ENCODE data around the gene HAP1.
"Not testable (repeated sequence)": the region's sequence is repeated elsewhere in the genome, so short reads cannot be mapped to it uniquely, and the experiment has no call there.

HAP1 gene

DNA sequence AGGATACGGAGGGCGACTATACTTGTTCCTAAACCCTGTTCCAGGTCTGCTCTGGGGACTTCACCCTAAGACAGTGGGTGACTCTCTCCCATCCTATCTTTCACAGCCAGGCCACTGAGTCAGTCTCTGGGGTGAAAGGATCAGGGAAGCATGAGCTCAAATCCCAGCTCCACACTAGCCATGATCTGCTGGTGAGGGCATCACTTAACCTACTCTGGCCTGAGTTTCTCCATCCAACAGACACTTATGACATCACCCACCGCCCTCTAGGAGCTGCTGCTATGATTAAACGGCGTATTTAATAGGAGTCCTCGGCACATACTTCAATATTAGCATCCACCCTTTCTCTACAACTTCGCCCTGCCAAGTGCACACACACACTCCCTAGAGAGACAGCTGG is 12.2 kb downstream of the HAP1 start:
- DNase-seq, result no peak

GRCh38 chr17:41718287-41718645 is 16.2 kb downstream of the HAP1 start:
- DNase-seq, result no peak

- DNase-seq, result no peak
These were observed 16.8 kb downstream of the HAP1 start for GRCh38 chr17:41717408-41718286.

- DNase-seq, result no peak
These were observed 22.6 kb downstream of the HAP1 start, which contains the start of gene GAST for GRCh38 chr17:41711669-41712400. TSS of gene GAST (plus strand) at chr17:41712331. CDS start at chr17:41715437, 3,106 bp downstream.

DNA sequence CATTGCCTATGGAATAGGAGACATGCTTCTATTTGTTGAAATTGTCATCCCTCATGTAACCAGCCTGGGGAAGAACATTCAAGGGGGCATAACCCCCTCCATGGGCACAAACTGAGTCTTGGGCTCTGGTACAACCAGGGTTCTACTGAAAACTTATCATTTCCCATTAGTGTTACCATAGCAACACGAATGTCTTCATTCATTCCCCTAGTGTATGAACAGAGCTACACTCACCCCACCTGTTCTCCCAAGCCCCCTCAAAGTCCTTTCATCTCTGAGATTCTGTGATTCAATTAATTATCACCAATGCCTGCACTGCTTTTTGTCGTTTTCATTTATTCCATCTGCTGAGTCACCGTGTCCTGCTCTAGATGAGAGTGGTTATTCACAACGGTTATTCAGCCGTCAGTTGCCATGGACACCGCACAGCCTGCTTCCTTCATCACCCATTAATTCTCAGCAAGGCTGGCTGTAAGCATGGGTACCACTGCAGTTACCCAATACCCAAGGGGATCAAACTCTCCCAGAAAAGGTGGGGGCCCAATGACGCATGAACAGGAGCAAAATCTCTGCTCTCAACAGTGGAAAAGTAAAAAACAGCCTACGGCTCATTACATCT is 23.9 kb downstream of the HAP1 start:
- DNase-seq, result no peak

- no peak for DNase-seq
These were observed 26.4 kb downstream of the HAP1 start for GRCh38 chr17:41707803-41708669.

- no peak for DNase-seq
These were observed 29.0 kb downstream of the HAP1 start for GRCh38 chr17:41705271-41705991.

DNA sequence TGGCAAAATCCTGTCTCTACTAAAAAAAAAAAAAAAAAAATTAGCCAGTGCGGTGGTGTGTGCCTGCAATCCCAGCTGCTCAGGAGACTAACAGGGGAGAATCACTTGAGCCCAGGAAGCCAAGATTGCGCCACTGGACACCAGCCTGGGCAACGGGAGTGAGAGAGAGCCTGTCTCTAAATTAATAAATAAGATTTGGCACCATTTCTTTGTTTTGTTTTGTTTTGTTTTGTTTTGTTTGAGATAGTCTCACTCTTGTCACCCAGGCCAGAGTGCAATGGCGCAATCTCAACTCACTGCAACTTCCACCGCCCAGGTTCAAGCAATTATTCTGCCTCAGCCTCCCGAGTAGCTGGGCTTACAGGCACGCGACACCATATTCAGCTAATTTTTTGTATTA is 31.7 kb downstream of the HAP1 start:
- no peak for DNase-seq

- DNase-seq, result not testable (repeated sequence)
These were observed 33.6 kb downstream of the HAP1 start for GRCh38 chr17:41700843-41701242.

- DNase-seq, result no peak
These were observed 37.1 kb downstream of the HAP1 start for GRCh38 chr17:41697122-41697962.

DNA sequence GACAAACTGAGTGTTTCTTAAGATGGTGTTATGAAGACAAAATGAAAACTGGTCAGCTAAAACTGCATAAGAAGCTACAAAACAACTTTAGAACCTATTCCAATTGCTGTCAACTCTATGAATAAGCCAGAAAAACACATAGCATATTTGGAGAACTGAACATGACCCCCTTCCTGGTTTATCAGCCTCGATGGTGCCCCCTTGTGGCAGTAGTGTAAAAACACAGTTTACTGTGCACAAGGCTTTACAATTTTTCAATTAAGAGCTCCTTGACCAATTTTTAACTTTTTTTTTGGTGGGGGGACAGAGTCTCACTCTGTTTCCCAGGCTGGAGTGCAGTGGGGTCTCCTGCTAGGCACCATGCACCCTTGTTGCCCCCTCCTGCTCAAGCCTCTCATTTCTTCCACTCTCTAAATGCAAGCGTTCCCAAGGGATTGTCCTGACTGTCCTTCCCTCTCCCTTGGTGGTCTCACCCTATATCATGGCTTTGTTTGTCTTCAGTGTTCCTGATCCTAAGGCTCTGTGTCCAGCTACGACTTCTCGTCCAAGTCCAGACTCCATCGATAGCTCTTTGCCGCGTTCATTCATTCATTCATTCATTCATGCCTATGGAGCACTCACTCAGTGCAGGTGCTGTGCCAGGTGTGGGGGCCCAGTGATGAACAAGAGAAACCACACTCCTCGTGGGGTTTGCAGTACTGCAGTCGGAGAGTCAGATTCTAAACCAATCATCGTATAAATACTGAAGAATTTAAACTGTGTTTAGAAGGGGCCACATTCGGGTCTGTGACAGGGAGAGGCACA is 38.3 kb downstream of the HAP1 start:
- DNase-seq, result peak; percentile 52

GRCh38 chr17:41695134-41695661 is 39.2 kb downstream of the HAP1 start:
- DNase-seq, result no peak

DNA sequence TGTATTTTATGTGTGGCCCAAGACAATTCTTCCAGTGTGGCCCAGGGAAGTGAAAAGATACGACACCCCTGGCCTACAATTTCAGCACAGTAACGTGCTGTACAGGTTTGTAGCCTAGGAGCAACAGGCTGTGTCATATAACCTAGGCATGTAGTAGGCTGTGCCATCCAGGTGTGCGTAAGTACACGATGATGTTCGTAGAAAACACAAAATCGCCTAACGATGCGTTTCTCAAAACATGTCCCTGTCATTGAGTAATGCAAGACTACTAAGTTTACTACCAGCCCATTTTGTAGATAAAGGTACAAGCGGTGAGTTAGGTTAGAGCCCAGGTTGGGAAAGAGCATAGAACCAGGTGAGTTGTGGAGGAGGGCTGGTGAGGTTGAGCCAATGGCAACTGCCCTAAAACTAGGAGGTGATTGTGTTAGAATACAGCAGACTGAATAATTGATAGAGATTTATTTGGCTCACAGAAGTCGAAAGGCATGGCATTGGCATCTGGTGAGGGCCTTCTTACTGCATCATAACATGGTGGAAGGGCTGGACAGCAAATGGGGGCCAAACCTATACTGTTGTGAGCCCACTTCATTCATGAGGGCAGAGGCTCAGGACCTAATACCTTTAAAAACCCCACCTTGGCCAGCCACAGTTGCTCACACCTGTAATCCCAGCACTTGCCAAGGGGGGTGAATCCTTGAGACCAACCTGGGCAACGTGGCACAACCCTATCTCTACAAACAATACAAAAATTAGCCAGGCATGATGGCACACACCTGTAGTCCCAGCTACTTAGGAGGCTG is 41.5 kb downstream of the HAP1 start:
- no peak for DNase-seq

- DNase-seq, result no peak
These were observed 43.2 kb downstream of the HAP1 start for GRCh38 chr17:41691031-41691777.

GRCh38 chr17:41690497-41690896 is 43.9 kb downstream of the HAP1 start:
- no peak for DNase-seq

GRCh38 chr17:41689497-41690299 is 44.7 kb downstream of the HAP1 start:
- no peak for DNase-seq
